ENCODE data around the gene HADHB.
A peak's percentile ranks its signal among the peaks of the same experiment; 100 is the strongest.

Gene HADHB

DNA sequence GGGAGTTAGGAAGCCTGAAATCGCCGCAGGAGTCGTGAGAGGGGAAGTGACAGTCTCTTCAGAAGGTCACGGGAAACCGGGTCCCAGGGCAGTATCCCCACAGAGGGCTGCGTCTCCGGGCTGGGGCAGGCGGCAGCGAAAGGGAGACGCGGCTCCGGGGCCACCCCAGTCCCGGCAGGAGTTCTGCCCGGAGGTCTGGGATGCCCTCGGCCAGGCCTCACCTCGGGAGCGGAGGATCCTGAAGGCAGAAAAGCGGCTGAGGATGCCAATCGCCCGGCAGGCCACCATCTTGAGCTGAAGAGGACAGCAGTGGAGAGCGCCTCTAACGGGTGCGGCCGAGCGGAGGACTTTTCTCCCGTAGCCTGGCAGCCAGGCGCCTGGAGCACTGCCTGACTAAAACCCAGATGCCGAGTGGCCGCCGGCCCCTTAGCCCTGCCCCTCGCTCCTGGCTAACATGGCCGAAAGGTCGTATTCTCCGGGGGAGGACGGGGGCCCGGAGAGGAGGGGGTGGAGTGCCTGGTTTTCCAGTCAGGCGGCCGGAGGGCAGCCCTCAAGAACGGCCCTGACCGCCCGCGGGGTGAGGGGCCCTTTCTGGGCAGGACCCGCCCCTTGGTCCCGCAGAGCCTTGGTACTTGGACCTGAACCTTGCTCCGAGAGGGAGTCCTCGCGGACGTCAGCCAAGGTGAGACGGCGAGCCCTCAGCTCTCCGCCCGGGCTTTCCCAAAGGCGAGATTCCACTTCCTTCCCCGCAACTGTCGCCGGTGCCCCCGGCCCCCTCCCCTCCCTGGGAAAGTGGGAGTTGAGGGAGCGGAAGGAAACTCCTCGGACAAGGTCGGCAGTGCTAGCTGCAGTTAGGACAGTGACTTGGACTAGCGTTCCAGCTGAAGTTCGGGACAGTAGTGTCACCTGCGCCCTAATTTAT, at the start of gene HADHB, which contains the start of gene HADHA:
HADHB (plus strand) TSS at position 631 of the 922 bp plus-strand sequence. CDS start 9,316 bp downstream, outside the sequence.
HADHA (minus strand) TSS at position 324 of the 922 bp plus-strand sequence; CDS start at position 288, 36 bp downstream.
- peak; percentile 84 for DNase-seq (ENCODE audit: low spot score)

GRCh38 chr2:26195040-26195984, 49.4 kb upstream of the HADHB start:
- no peak for DNase-seq (ENCODE audit: low spot score)

DNA sequence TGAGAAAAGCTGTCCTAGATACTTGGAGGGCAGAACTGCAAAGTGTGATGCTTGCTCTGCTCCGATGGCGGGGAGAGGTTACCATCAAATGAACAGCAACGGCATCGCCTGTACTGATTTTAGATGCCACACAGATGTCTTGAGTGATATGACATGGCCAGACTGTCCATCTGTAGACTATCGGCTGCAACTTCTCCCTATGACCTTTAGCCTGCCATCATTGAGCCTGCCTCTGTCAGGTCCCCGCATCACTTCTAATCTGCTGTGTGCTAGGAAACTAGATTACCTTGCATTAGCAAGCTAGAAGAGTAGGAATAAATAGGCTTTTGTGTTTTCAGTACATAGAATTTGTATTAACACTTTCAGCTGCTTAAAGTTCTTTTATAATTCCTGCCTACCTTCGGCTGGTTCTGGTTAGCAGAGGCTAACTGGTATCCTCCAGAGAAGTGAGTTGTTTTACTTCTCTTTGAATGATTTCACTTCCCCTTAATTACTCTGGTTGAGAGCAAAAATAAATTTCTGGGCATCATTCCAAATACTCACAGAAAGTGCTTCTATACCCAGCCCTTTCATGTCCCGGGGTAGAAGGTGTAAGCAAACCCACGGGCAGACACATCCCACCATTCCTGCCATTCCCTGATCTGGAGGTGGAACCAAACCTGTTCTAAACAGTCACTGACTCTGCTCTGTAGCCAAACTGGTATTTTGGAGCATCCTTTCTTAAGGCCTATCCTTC, 47.9 kb upstream of the HADHB start:
- DNase-seq (ENCODE audit: low spot score), result no peak

DNA sequence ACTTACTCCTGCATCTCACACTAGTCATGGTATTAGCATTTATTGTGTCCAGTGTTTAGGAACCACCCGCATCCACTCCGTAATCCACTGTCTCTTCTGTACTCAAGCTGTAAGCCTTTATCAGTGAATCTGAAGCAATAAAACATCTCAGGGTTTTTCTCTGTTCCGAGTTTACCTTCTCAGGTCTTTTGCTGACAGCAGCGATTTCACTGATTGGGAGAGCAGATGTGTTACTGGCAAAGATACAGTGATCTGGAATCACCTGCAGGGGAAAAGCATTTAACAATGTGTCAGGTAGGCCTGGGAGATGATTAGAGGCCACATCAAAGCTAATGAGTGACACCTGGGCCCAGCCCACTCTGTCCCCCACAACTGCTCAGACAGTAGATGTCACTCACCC, 47.2 kb upstream of the HADHB start:
- no peak for DNase-seq (ENCODE audit: low spot score)

- no peak for DNase-seq (ENCODE audit: low spot score)
Measured at GRCh38 chr2:26202981-26203490, 41.7 kb upstream of the HADHB start.

- no peak for DNase-seq (ENCODE audit: low spot score)
Measured at GRCh38 chr2:26203906-26204305, 40.8 kb upstream of the HADHB start.

DNA sequence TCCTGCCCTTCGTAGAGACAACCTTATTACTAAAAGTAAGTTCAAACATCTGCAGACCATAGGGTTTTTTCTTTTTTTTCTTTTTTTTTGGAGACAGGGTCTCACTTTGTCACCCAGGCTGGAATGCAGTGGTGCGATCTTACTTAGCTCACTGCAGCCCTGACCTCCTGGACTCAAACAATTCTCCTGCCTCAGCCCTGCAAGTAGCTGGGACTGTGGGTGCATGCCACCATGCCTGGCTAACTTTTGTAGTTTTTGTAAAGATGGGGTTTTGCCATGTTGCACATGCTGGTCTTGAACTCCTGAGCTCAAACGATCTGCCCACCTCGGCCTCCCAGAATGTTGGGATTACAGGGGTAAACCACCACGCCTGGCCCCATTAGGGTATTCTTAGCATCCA, 32.7 kb upstream of the HADHB start:
- DNase-seq (ENCODE audit: low spot score), result no peak

GRCh38 chr2:26214759-26215158, 30.0 kb upstream of the HADHB start:
- DNase-seq (ENCODE audit: low spot score), result no peak

DNA sequence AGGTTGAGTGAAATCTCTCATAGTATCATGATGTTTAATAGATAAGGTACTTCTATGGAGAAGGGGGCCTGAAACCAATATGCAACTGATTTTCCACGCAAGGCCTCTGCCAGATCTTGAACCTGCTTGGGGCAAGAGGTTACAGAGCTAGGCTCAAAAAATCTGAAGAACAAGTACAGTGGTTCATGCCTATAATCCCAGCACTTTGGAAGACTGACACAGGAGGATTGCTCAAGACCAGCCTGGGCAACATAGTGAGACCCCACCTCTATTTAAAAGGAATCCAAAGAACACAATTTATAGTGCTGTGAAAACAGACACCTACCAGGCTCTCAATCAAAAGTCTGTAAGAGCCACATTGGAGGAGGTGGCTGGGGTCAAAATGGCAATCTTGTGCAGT, 28.9 kb upstream of the HADHB start:
- no peak for DNase-seq (ENCODE audit: low spot score)

DNA sequence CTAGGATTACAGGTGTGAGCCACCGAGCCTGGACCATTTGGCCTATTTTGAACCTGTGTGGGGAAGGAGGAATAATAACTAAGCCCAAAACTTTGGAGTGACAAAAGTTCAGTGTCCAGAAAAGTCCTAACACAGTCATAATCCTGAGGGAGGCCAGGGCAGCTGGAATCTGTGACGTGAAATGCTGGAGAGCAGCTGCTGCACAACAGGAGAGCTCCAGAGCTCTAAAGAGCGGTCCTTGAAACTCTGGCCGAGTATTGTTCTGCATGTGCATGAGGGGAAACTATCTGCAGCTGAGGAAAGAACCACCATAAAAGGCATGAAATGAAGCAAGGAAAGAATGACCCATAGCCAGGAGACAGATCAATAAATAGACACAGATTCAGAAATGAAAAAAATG, 28.2 kb upstream of the HADHB start:
- no peak for DNase-seq (ENCODE audit: low spot score)

- no peak for DNase-seq (ENCODE audit: low spot score)
Measured at GRCh38 chr2:26217720-26218119, 27.0 kb upstream of the HADHB start.

DNA sequence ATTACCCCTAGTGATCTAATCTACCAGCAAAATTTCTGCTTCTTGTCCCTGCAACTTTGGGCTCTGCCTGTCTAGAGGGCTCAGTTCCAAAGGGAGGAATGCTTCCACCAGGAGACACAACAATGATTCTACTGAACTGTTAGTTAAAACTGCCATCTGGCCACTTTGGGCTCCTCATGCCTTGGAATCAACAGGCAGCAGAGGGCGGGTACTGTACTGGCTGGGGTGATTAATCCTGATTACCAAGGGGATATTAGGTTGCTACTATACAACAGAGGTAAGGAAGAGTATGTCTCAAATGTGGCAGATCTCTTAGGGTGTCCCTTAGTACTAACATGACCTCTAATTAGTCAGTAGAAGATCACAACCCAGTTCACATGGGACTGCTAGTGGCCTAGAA, 21.7 kb upstream of the HADHB start:
- no peak for DNase-seq (ENCODE audit: low spot score)

GRCh38 chr2:26224095-26224494, 20.6 kb upstream of the HADHB start:
- no peak for DNase-seq (ENCODE audit: low spot score)

DNA sequence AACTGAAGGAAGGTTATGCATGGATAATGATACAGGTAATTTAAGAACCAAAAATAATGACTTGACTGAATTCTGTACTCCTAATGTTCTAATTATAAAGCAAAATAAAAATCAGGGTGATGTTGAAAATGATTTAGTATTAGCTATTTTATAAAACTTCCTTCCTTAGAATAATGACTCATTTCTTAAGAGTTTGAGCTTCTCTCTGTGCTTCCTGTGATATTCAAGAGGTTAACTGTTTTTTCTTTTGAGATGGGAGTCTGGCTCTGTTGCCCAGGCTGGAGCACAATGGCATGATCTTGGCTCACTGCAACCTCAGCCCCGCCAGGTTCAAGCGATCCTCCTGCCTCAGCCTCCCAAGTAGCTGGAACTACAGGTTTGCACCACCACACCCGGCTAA, 15.1 kb upstream of the HADHB start:
- no peak for DNase-seq (ENCODE audit: low spot score)

DNA sequence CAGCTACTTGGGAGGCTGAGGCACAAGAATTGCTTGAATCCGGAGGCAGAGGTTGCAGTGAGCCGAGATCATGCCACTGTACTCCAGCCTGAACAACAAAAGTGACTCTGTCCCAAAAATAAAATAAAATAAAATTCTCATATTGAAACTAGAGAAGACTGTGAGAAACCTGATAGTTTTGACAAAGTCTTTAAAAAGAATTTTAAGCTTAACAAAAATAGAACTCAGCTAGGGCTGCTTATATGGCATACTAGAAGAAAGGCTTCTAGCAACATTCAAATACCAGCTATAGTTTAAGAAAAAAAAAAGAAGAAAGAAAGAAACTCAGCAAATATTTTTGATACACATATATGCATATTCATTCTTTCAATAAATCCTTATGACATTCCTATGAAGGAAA, 13.9 kb upstream of the HADHB start:
- no peak for DNase-seq (ENCODE audit: low spot score)

DNA sequence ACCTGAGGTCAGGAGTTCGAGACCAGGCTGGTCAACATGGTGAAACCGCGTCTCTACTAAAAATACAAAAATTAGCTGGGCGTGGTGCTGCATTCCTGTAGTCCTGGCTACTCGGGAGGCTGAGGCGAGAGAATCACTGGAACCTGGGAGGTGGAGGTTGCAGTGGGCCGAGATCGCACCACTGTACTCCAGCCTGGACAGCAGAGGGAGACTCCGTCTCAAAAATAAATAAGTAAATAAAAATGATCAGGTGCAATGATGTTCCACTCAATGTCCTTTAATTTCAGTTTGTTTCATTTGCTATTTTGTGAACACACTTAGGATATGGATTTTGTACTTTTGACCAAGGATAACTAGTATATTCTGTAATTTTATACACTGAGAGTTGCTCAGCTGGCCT, 9.7 kb upstream of the HADHB start:
- DNase-seq (ENCODE audit: low spot score), result no peak

DNA sequence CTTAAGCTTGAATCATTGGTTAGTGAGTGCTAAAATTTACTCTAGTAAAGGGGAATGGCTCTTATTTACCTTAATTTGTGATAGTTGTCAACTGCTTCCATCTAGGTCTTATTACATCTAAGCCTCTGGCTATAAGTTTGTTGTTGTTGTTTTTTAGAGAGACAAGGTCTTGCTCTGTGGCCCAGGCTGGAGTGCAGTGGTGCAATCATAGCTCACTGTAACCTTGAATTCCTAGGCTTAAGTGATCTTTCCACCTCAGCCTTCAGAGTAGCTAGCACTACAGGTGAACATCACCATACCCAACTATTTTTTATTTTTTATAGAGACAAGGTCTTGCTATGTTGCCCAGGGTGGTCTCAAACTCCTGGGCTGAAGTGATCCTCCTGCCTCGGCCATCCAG, 6.9 kb upstream of the HADHB start:
- DNase-seq (ENCODE audit: low spot score), result no peak

- DNase-seq (ENCODE audit: low spot score), result peak; percentile 36
Measured at GRCh38 chr2:26238311-26238958, 6.3 kb upstream of the HADHB start.

GRCh38 chr2:26241928-26242436, 2.8 kb upstream of the HADHB start:
- no peak for DNase-seq (ENCODE audit: low spot score)

GRCh38 chr2:26243470-26244308, 1.1 kb upstream of the HADHB start:
- DNase-seq (ENCODE audit: low spot score), result peak; percentile 5

Measured in HuH-7 (cell line).